Stimulated activated CD4-positive, alpha-beta T cell treated with anti-CD3 and anti-CD28 coated beads, Interleukin-15, amount 100 ng/mL, for 1 hour (primary cell): ENCODE results near the gene MET.
"Not testable (repeated sequence)": the region's sequence is repeated elsewhere in the genome, so short reads cannot be mapped to it uniquely, and the experiment has no call there.

Experiments
- DNase-seq, 2 donors: peaks; one replicate each; pipeline ENCODE4 v3.0.0-alpha.2; 2020; ENCODE audit warnings: low read depth in 1 of 2, low spot score in 1 of 2

The MET gene

GRCh38 chr7:116751070-116751469 lies 79.1 kb downstream of the MET start:
- DNase-seq, result not testable (repeated sequence)

GRCh38 chr7:116752305-116753074 lies 80.5 kb downstream of the MET start:
- no peak for DNase-seq

GRCh38 chr7:116753130-116753529 lies 81.1 kb downstream of the MET start:
- DNase-seq, result no peak

GRCh38 chr7:116754186-116754585 lies 82.2 kb downstream of the MET start:
- no peak for DNase-seq

- no peak for DNase-seq
These were observed 85.3 kb downstream of the MET start for GRCh38 chr7:116757283-116757682.

DNA sequence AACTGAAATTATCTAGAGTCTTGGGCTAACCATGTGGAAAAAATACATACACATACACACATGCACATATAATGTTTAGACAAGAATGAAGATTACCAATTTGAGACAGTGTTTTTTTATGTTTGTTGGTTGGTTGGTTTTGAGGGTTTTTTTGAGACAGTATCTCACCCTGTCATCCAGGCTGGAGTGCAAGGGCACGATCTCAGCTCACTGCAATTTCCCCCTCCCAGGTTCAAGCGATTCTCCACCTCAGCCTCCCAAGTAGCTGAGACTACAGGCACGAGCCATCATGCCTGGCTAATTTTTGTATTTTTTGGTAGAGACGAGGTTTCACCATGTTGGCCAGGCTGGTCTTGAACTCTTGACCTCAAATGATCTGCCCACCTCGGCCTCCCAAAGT lies 87.6 kb downstream of the MET start:
- not testable (repeated sequence) for DNase-seq

GRCh38 chr7:116762971-116763370 lies 91.0 kb downstream of the MET start:
- DNase-seq, result no peak

DNA sequence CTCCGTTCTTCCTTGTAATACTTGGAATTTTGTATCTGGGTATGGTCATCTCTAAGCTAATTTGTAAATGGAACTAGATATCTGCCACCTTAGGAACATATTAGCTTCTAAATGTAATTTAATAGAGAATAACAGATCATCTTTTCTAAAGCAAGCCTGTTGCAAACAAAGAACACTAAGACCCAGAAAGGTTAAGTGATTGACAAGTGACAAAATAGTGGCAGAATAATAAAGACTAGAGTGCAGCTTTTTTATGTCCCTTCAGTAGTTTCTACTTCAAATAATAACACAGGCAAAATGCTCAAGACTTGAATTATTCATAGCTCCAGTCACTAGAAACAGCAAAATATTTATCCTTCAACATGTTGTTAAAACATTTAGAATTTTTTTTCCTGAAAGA lies 91.7 kb downstream of the MET start:
- no peak for DNase-seq

GRCh38 chr7:116766881-116767280 lies 94.9 kb downstream of the MET start:
- no peak for DNase-seq

DNA sequence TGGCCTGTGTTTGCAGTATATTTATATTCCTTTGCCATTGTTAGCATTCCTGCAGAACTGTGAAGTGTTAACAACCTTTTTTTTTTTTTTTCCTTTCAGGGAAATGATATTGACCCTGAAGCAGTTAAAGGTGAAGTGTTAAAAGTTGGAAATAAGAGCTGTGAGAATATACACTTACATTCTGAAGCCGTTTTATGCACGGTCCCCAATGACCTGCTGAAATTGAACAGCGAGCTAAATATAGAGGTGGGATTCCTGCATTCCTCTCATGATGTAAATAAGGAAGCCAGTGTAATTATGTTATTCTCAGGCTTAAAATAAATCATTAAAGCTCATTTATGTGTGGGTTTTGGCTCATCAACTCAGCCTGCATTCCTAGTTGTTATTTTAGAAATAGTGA lies 97.5 kb downstream of the MET start:
- no peak for DNase-seq

GRCh38 chr7:116770941-116771340 lies 98.9 kb downstream of the MET start:
- no peak for DNase-seq

DNA sequence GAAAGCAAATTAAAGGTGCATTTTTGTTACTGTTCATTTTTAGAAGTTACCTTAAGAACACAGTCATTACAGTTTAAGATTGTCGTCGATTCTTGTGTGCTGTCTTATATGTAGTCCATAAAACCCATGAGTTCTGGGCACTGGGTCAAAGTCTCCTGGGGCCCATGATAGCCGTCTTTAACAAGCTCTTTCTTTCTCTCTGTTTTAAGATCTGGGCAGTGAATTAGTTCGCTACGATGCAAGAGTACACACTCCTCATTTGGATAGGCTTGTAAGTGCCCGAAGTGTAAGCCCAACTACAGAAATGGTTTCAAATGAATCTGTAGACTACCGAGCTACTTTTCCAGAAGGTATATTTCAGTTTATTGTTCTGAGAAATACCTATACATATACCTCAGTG lies 99.6 kb downstream of the MET start:
- DNase-seq, result no peak

- no peak for DNase-seq
These were observed 100.4 kb downstream of the MET start for GRCh38 chr7:116772423-116772863.

GRCh38 chr7:116772926-116773749 lies 101.1 kb downstream of the MET start:
- no peak for DNase-seq

DNA sequence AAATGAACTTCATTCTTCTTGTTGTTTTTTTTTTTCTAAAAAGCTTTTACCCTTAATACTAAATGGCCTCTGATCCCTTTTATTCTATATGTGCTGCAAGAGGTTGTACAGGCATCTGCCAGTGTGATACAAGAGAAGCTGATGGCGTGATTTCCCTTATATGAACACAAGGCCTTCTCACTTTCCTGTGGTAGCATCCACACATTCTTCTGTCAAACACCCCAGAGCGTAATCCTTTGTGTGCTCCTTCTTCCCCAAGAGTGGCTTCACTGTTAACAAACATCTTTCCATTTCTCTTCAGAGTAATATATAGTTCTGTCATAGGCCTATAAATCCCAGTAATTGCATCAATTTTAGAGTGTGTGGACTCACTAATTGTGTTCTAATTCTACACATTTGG lies 104.0 kb downstream of the MET start:
- DNase-seq, result no peak

DNA sequence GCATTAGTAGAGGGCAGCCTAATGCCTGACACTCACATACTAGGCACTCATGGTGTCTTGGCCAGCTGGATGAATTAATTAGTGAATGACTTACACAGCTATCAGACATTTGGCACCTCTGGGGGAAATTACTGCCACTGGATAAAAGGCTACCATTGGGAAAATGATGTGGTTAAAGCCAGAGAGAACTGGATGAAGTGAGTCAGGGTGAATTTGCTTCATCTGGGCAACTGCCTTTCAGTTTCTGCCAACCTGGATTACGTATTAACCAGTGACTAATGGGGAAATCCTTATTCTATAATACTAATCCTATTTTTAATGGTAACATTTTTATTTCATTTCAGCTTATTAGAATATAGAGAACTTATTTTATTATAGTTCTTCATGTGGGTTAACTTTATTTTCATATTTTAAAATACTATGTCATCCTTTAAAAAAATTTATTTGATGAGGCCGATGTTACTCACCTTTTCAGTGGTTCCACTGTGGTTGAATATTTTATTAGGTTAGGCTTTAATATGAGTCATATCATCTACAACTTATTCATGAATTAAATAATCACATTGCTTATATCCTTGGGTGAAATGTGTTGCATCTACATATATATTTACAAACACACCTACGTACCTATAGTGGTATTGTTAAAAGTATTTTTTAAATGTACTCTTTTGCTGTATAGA lies 104.8 kb downstream of the MET start:
- no peak for DNase-seq

DNA sequence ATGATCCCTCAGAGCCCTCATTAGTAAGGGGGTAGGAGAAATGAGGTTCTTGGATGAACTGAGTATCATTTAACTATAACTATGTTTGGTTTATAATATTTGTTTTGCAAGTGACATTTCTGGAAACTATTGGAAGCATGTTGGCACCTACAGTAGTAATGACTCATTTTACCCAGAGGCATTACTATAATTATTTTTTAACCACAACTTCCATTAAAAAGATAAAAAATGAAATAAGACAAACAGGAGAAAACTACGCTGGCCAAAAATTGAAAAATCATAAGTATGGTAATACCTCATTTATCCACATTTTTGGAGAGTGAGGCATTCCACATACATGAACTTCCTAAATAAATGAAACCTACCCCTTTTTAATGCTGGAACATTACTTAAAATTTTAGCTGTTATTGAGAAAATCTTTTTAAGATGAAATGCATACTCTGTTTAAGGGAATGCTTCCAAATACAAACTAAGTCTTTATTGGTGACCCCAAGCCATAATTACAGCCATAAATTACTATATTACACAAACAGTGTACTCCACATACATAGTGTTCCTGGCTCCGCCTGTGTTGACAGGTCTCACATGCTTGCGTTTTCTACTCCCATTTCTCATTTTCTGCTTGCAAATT lies 105.8 kb downstream of the MET start:
- DNase-seq, result no peak

GRCh38 chr7:116779216-116779615 lies 107.2 kb downstream of the MET start:
- no peak for DNase-seq

GRCh38 chr7:116779931-116780330 lies 107.9 kb downstream of the MET start:
- DNase-seq, result no peak

DNA sequence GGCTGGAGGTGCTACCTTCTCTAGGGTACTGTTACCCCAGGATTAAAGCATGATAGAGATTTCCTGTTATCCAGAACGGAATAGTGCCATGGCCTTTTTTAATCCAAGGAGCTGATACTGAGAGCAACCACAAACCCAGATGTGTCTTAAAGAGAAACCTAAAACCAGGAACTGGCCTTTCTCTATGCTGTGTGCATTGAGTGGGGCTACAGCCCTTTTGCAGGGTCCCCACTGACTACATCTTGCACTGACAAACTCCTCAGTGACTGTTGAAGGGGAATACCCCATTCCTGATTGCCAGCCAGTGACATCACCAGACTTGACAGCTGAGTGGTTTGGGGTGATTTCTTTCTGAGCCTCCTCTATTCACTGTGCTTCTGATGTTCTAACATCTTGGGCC lies 108.5 kb downstream of the MET start:
- DNase-seq, result no peak

- no peak for DNase-seq
These were observed 109.0 kb downstream of the MET start for GRCh38 chr7:116780966-116781365.
